22Rv1 (cell line): ENCODE measurements around the gene TGFBRAP1.

Experiments used
- H3K27ac ChIP-seq: fragments of 450-650 bp; 2 replicates; pipeline ENCODE4 v1.5.1; 2017
- CTCF ChIP-seq: fragments of 450-650 bp; IDR thresholded peaks from 2 replicates; pipeline ENCODE4 v1.5.1; 2017; ENCODE audit warnings: mild to moderate bottlenecking
- ZFX ChIP-seq: fragments of 450-650 bp; IDR thresholded peaks from 2 replicates; pipeline ENCODE4 v1.6.1; 2017; ENCODE audit warnings: antibody characterized with exemption, borderline replicate concordance

TGFBRAP1 gene

GRCh38 chr2:105324732-105325131, 4.8 kb downstream of the TGFBRAP1 start:
- no peak overlapping the region for H3K27ac ChIP-seq
- TF ChIP-seq CTCF (no peak), ZFX (no peak)

GRCh38 chr2:105324101-105324500, 5.4 kb downstream of the TGFBRAP1 start:
- no peak for TF ChIP-seq CTCF
- no peak for TF ChIP-seq ZFX
- H3K27ac ChIP-seq, result no peak overlapping the region

- no peak overlapping the region for H3K27ac ChIP-seq
- TF ChIP-seq ZFX (no peak), CTCF (no peak)
Observed at GRCh38 chr2:105323111-105323510, 6.4 kb downstream of the TGFBRAP1 start.

- H3K27ac ChIP-seq, result no peak overlapping the region
- TF ChIP-seq CTCF, result no peak
- no peak for TF ChIP-seq ZFX
Observed at GRCh38 chr2:105321875-105322646, 7.5 kb downstream of the TGFBRAP1 start.

GRCh38 chr2:105320651-105321215, 8.8 kb downstream of the TGFBRAP1 start:
- H3K27ac ChIP-seq, result no peak overlapping the region
- TF ChIP-seq ZFX, result no peak
- no peak for TF ChIP-seq CTCF

- no peak for TF ChIP-seq CTCF
- TF ChIP-seq ZFX, result no peak
- H3K27ac ChIP-seq, result no peak overlapping the region
Observed at GRCh38 chr2:105317937-105318336, 11.6 kb downstream of the TGFBRAP1 start.

- TF ChIP-seq ZFX (no peak), CTCF (no peak)
- no peak overlapping the region for H3K27ac ChIP-seq
Observed at GRCh38 chr2:105315314-105315713, 14.2 kb downstream of the TGFBRAP1 start.
